ENCODE measurements around the gene TSKU. TPM values are rescaled to one million over a fixed set of nuclear protein-coding genes. Genes with fewer than 3 reads are reported as not detected.

TSKU gene
- total and polyA plus RNA-seq, 2 experiments from 2014 or later = 11.7 to 31.1 TPM

DNA sequence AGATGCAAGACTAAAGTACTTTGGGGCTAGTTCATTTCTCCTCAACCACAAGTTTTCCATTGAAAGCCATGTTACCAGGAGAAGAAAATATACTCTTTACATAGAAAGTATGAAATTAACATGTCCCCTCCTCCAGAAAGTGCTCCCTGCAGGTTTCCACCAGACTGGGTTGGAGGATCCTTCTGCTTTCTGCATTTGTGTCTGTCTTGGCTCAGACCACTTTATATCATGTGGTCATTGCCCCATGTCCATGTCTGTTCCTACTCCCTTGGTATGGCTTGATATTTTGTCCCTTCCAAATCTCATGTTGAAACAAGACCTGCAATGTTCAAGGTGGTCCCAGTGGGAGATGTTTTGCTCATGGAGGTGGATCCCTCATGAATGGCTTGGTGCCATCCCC lies 49.2 kb downstream of the TSKU start:
- Mint-ChIP-seq H3K27me3 (ENCODE audit: insufficient read depth, low read depth, poor library complexity) (no peaks in the 10 kb centered on the region), H3K4me3 (no peak overlapping the region), H3K9me3 (no peaks in the 10 kb centered on the region), H3K36me3 (ENCODE audit: low read depth) (no peaks in the 10 kb centered on the region; the same call in 2 of the 3 replicates), H3K4me1 (no peaks in the 10 kb centered on the region), H3K27ac (no peak overlapping the region)
- no peak overlapping the region for H3K4me3 ChIP-seq
- DNase-seq (ENCODE audit: low spot score) (no peak), ATAC-seq (no peak)
- no peaks in the 10 kb centered on the region for H4K20me1 ChIP-seq (replicated peaks; ENCODE audit: insufficient read depth)
- H3K27me3 ChIP-seq (ENCODE audit: insufficient read depth) = no peaks in the 10 kb centered on the region
- H3F3A ChIP-seq (replicated peaks; ENCODE audit: low read depth) = no peaks in the 10 kb centered on the region
- no peaks in the 10 kb centered on the region for H3K79me2 ChIP-seq (replicated peaks; ENCODE audit: insufficient read depth)
- H3K27ac ChIP-seq (ENCODE audit: low read depth) = no peak overlapping the region
- no peak overlapping the region for H2AFZ ChIP-seq
- peaks cover 7% of the 10 kb centered on the region; the same call in 1 of the 2 replicates for H3K9me2 ChIP-seq (ENCODE audit: insufficient read depth)
- no peaks in the 10 kb centered on the region for H3K36me3 ChIP-seq (ENCODE audit: insufficient read depth)
- no peak overlapping the region for H3K4me2 ChIP-seq
- TF ChIP-seq NANOG (IDR thresholded peaks at IDR 0.05; ENCODE audit: borderline replicate concordance) = no peak
- TF ChIP-seq, protein P1, sequence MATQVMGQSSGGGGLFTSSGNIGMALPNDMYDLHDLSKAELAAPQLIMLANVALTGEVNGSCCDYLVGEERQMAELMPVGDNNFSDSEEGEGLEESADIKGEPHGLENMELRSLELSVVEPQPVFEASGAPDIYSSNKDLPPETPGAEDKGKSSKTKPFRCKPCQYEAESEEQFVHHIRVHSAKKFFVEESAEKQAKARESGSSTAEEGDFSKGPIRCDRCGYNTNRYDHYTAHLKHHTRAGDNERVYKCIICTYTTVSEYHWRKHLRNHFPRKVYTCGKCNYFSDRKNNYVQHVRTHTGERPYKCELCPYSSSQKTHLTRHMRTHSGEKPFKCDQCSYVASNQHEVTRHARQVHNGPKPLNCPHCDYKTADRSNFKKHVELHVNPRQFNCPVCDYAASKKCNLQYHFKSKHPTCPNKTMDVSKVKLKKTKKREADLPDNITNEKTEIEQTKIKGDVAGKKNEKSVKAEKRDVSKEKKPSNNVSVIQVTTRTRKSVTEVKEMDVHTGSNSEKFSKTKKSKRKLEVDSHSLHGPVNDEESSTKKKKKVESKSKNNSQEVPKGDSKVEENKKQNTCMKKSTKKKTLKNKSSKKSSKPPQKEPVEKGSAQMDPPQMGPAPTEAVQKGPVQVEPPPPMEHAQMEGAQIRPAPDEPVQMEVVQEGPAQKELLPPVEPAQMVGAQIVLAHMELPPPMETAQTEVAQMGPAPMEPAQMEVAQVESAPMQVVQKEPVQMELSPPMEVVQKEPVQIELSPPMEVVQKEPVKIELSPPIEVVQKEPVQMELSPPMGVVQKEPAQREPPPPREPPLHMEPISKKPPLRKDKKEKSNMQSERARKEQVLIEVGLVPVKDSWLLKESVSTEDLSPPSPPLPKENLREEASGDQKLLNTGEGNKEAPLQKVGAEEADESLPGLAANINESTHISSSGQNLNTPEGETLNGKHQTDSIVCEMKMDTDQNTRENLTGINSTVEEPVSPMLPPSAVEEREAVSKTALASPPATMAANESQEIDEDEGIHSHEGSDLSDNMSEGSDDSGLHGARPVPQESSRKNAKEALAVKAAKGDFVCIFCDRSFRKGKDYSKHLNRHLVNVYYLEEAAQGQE (IDR thresholded peaks at IDR 0.05; ENCODE audit: unreplicated experiment) = no peak
- H3K4me1 ChIP-seq (ENCODE audit: insufficient read depth) = no peaks in the 10 kb centered on the region

DNA sequence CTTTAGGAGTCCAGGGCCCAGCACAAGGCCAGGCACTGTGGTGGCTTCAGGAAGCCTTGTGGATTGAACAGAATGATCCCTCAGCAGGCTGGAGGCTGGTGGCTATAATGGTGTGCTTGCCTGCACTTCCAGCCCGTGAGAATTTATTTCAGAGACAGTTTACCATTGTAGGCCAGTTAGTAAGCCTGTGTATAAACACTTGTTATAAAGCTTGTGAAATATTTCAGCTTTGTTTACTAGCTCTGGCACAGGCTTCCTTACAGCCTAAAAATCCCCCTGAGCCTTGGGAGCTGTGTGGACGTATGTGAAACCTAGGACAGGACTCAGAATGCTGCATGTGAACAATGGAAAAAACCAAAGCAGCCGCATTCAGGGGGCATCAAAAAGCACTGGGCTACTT lies 51.0 kb downstream of the TSKU start:
- Histone ChIP-seq H3K4me3 (no peak overlapping the region), H3F3A (replicated peaks; ENCODE audit: low read depth) (no peaks in the 10 kb centered on the region), H3K36me3 (ENCODE audit: insufficient read depth) (no peaks in the 10 kb centered on the region), H3K4me1 (ENCODE audit: insufficient read depth) (0 out of 2 replicates have a peak, but pooled peaks cover 3% of the 10 kb centered on the region), H2AFZ (no peak overlapping the region), H4K20me1 (replicated peaks; ENCODE audit: insufficient read depth) (no peaks in the 10 kb centered on the region), H3K9me2 (ENCODE audit: insufficient read depth) (peaks cover 7% of the 10 kb centered on the region; the same call in 1 of the 2 replicates), H3K79me2 (replicated peaks; ENCODE audit: insufficient read depth) (no peaks in the 10 kb centered on the region), H3K27ac (ENCODE audit: low read depth) (no peak overlapping the region), H3K4me2 (no peak overlapping the region), H3K27me3 (ENCODE audit: insufficient read depth) (no peaks in the 10 kb centered on the region)
- H3K27ac Mint-ChIP-seq = no peak overlapping the region
- DNase-seq (ENCODE audit: low spot score) = no peak
- ATAC-seq = no peak
- TF ChIP-seq EZH2 (IDR thresholded peaks at IDR 0.05; ENCODE audit: low read depth, unreplicated experiment) (no peak), EZH2phosphoT487 (IDR thresholded peaks at IDR 0.05; ENCODE audit: unreplicated experiment) (no peak), NANOG (IDR thresholded peaks at IDR 0.05; ENCODE audit: borderline replicate concordance) (no peak), STAT1 (IDR thresholded peaks at IDR 0.05; ENCODE audit: unreplicated experiment) (no peak), CREB1 (CRISPR knock-in tag; IDR thresholded peaks at IDR 0.05; ENCODE audit: low read depth) (no peak)
- TF ChIP-seq, protein P2, sequence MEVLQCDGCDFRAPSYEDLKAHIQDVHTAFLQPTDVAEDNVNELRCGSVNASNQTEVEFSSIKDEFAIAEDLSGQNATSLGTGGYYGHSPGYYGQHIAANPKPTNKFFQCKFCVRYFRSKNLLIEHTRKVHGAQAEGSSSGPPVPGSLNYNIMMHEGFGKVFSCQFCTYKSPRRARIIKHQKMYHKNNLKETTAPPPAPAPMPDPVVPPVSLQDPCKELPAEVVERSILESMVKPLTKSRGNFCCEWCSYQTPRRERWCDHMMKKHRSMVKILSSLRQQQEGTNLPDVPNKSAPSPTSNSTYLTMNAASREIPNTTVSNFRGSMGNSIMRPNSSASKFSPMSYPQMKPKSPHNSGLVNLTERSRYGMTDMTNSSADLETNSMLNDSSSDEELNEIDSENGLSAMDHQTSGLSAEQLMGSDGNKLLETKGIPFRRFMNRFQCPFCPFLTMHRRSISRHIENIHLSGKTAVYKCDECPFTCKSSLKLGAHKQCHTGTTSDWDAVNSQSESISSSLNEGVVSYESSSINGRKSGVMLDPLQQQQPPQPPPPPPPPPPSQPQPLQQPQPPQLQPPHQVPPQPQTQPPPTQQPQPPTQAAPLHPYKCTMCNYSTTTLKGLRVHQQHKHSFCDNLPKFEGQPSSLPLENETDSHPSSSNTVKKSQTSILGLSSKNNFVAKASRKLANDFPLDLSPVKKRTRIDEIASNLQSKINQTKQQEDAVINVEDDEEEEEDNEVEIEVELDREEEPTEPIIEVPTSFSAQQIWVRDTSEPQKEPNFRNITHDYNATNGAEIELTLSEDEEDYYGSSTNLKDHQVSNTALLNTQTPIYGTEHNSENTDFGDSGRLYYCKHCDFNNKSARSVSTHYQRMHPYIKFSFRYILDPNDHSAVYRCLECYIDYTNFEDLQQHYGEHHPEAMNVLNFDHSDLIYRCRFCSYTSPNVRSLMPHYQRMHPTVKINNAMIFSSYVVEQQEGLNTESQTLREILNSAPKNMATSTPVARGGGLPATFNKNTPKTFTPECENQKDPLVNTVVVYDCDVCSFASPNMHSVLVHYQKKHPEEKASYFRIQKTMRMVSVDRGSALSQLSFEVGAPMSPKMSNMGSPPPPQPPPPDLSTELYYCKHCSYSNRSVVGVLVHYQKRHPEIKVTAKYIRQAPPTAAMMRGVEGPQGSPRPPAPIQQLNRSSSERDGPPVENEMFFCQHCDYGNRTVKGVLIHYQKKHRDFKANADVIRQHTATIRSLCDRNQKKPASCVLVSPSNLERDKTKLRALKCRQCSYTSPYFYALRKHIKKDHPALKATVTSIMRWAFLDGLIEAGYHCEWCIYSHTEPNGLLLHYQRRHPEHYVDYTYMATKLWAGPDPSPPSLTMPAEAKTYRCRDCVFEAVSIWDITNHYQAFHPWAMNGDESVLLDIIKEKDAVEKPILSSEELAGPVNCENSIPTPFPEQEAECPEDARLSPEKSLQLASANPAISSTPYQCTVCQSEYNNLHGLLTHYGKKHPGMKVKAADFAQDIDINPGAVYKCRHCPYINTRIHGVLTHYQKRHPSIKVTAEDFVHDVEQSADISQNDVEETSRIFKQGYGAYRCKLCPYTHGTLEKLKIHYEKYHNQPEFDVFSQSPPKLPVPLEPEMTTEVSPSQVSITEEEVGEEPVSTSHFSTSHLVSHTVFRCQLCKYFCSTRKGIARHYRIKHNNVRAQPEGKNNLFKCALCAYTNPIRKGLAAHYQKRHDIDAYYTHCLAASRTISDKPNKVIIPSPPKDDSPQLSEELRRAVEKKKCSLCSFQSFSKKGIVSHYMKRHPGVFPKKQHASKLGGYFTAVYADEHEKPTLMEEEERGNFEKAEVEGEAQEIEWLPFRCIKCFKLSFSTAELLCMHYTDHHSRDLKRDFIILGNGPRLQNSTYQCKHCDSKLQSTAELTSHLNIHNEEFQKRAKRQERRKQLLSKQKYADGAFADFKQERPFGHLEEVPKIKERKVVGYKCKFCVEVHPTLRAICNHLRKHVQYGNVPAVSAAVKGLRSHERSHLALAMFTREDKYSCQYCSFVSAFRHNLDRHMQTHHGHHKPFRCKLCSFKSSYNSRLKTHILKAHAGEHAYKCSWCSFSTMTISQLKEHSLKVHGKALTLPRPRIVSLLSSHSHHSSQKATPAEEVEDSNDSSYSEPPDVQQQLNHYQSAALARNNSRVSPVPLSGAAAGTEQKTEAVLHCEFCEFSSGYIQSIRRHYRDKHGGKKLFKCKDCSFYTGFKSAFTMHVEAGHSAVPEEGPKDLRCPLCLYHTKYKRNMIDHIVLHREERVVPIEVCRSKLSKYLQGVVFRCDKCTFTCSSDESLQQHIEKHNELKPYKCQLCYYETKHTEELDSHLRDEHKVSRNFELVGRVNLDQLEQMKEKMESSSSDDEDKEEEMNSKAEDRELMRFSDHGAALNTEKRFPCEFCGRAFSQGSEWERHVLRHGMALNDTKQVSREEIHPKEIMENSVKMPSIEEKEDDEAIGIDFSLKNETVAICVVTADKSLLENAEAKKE (CRISPR knock-in tag; IDR thresholded peaks at IDR 0.05) = no peak
- TF ChIP-seq, protein P1 (IDR thresholded peaks at IDR 0.05; ENCODE audit: unreplicated experiment) = no peak
- H3K4me1 Mint-ChIP-seq = peaks cover 5% of the 10 kb centered on the region; the same call in 2 of the 3 replicates
- no peak overlapping the region for H3K4me3 Mint-ChIP-seq
- no peaks in the 10 kb centered on the region; the same call in 2 of the 3 replicates for H3K36me3 Mint-ChIP-seq (ENCODE audit: low read depth)
- H3K27me3 Mint-ChIP-seq (ENCODE audit: insufficient read depth, low read depth, poor library complexity) = peaks cover 3% of the 10 kb centered on the region
- no peaks in the 10 kb centered on the region for H3K9me3 Mint-ChIP-seq

Data from GM23338 (cell line).